ENCODE measurements around the gene IGFBP2. TPM values are rescaled to one million over a fixed set of nuclear protein-coding genes. Genes with fewer than 3 reads are reported as not detected.

The IGFBP2 gene
- total RNA-seq, result 10 to 100 TPM in 3 of 4 donors, 1 to 10 TPM in 1; 8.7 to 69.5 (median 28.2) TPM

- intact Hi-C loops (cut with DNase I; ENCODE audit: low total_unique reads), result no loop called here
- H3K4me3 ChIP-seq (ENCODE audit: low read depth, poor library complexity, severe bottlenecking), result peak within 1 kb of the TSS; percentile 26
- peak in 1 of 2 donors; percentile 88 for DNase-seq (ENCODE audit: low spot score in 2 of 2)
- TF ChIP-seq CTCF (IDR thresholded peaks at IDR 0.05) (no peak), POLR2A (IDR thresholded peaks at IDR 0.05) (no peak)
- 3 to 4% methylated on average over 20 to 51 of the region's 70 CpGs for WGBS, 2 donors
Measured at GRCh38 chr2:216632952-216633615, at the start of gene IGFBP2. IGFBP2 (plus strand) TSS chr2:216633420; CDS start chr2:216633524, 104 bp downstream.

- no peak overlapping the region for H3K4me3 ChIP-seq (ENCODE audit: low read depth, poor library complexity, severe bottlenecking)
- no peak for TF ChIP-seq POLR2A (IDR thresholded peaks at IDR 0.05)
- TF ChIP-seq CTCF (IDR thresholded peaks at IDR 0.05), result no peak
- DNase-seq (ENCODE audit: low spot score in 2 of 2), result no peak
- intact Hi-C loops (cut with DNase I; ENCODE audit: low total_unique reads), result no loop called here
- 79 to 83% methylated on average over 5 of the region's 5 CpGs for WGBS, 2 donors
Measured at GRCh38 chr2:216583606-216584005, 49.6 kb upstream of the IGFBP2 start.

- intact Hi-C loops (cut with DNase I; ENCODE audit: low total_unique reads), result no loop called here
- no peak for DNase-seq (ENCODE audit: low spot score in 2 of 2)
- 81 to 82% methylated on average over 8 of the region's 8 CpGs for WGBS, 2 donors
- H3K4me3 ChIP-seq (ENCODE audit: low read depth, poor library complexity, severe bottlenecking), result no peak overlapping the region
- TF ChIP-seq CTCF (IDR thresholded peaks at IDR 0.05) (no peak), POLR2A (IDR thresholded peaks at IDR 0.05) (no peak)
Measured at GRCh38 chr2:216584112-216584511, 49.1 kb upstream of the IGFBP2 start.

- no peak overlapping the region for H3K4me3 ChIP-seq (ENCODE audit: low read depth, poor library complexity, severe bottlenecking)
- intact Hi-C loops (cut with DNase I; ENCODE audit: low total_unique reads), result no loop called here
- TF ChIP-seq POLR2A (IDR thresholded peaks at IDR 0.05), result no peak
- TF ChIP-seq CTCF (IDR thresholded peaks at IDR 0.05), result no peak
- DNase-seq (ENCODE audit: low spot score in 2 of 2), result no peak
- 97 to 100% methylated on average over 1 of the region's 1 CpG for WGBS, 2 donors
Measured at GRCh38 chr2:216585441-216585840, 47.8 kb upstream of the IGFBP2 start.

- DNase-seq (ENCODE audit: low spot score in 2 of 2), result no peak
- 86 to 88% methylated on average over 10 of the region's 10 CpGs for WGBS, 2 donors
- no peak overlapping the region for H3K4me3 ChIP-seq (ENCODE audit: low read depth, poor library complexity, severe bottlenecking)
- TF ChIP-seq POLR2A (IDR thresholded peaks at IDR 0.05), result no peak
- TF ChIP-seq CTCF (IDR thresholded peaks at IDR 0.05), result no peak
- intact Hi-C loops (cut with DNase I; ENCODE audit: low total_unique reads), result no loop called here
Measured at GRCh38 chr2:216588861-216589710, 44.1 kb upstream of the IGFBP2 start.
